T follicular helper cell (primary cell): ENCODE results near the gene ATRNL1.
"Not testable (repeated sequence)": the region's sequence is repeated elsewhere in the genome, so short reads cannot be mapped to it uniquely, and the experiment has no call there.

Source experiments
- DNase-seq: peaks from one replicate; pipeline ENCODE4 v3.0.0-alpha.2; 2020; ENCODE audit warnings: low read depth

ATRNL1 gene

GRCh38 chr10:115628616-115629015 lies 535.5 kb downstream of the ATRNL1 start:
- DNase-seq, result no peak

DNA sequence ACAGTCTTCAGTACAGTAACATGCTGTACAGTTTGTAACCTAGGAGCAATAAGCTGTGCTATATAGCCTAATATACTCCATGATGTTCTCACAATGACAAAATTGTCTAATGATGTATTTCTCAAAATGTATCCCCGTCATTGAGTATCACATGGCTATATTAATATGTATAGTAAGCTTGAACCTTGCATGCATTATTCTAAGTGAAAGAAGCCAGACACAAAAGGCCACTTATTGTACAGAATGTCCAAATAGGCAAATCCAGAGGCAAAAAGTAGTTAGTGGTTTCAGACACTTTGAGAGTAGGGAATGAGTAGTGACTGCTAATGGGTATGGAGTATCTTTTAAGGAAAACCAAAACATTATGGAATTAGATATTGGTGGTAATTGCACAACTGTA lies 545.1 kb downstream of the ATRNL1 start:
- DNase-seq, result no peak

DNA sequence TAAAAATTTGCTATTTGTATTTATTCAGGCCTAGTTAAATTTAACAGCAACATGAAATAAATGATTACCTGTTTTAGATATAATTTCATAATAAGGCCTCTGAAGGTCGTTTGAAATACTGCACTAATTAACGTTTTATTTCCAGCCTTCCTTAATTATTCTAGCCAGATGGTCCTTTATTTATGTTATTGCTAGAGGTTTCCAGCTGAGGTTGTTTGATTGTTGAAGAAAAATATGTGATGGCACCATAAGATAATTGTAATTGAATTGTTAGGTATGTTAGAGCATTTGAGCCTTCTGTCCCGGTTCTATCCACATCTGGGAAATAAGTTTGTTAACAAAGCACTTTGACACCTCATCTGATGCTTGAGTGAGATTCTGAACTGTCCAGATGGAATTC lies 556.1 kb downstream of the ATRNL1 start:
- DNase-seq, result no peak

GRCh38 chr10:115653473-115653872 lies 560.3 kb downstream of the ATRNL1 start:
- DNase-seq, result no peak

DNA sequence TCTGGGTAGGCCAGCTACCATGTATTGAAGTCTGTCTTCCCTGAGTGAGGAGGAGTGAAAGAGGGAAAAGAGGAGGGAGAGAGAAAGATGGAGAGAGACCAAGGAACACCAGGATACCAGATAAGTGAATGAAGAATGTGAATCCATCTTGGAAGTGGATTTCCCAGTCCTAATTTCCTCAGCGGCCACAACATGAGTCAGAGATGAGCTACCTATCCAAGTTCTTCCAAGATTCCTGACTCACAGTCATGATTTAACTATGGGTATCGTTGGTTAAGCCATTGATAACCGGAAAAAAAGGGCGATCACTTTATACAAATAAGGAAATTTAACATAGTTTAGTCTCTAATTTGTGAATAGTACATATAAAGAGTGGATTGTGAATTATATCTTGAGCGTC lies 561.8 kb downstream of the ATRNL1 start:
- no peak for DNase-seq

GRCh38 chr10:115657161-115657860 lies 564.1 kb downstream of the ATRNL1 start:
- DNase-seq, result no peak

- no peak for DNase-seq
Observed at GRCh38 chr10:115659616-115660015, 566.5 kb downstream of the ATRNL1 start.

- DNase-seq, result no peak
Observed at GRCh38 chr10:115660391-115660790, 567.2 kb downstream of the ATRNL1 start.

DNA sequence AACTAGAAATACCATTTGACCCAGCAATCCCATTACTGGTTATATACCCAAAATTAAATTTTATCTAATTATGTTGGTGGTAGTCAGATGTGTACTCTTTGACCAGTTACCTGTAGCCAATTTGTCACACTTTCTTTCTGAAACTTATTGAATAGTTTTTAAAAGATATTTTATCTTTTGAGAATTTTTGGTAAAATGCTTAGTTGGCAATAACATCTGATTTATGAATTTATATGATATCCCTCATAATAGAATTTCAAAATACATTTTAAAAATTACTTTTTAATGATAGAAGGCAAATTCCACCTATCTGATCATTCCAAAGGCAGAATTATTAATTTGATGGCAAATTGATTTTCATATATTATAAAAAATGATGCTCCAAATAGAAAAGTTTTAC lies 569.3 kb downstream of the ATRNL1 start:
- DNase-seq, result no peak

DNA sequence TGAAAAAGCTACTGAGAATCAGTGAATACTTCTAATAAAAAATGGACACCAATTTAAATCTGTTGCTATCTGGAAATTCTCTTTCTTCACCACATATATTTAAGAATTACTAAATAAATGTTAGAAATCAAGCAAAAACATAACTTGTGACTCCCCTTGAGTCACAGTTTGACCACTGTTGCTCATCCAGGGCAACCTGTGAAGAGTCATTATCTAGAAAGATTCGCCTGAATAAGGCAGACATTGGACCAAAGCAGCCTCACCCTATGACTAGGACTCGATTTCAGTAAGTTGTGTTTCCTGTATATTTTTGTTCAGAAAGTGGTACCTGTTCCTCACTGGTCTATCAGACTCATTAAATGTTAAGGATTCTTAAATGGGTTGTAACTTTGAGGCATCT lies 572.4 kb downstream of the ATRNL1 start:
- no peak for DNase-seq

DNA sequence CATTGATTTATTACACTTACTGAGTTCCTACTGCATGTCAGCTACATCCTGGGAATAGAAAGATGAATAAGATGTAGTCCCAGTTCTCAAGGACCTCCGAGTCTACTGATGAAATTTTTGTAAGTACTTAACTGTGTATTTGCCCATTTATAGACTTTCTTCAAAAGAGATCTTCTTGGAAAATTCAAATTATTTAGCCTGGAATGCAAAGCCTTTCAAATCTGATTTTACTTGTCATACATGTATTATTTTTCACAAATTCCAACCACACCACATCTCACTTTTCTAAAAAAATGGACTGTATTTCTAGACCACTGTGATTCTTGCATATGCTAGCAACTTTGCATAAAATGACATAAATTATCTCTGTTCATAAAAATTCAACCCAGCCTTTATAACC lies 581.3 kb downstream of the ATRNL1 start:
- DNase-seq, result no peak

GRCh38 chr10:115696747-115697146 lies 603.6 kb downstream of the ATRNL1 start:
- DNase-seq, result no peak

GRCh38 chr10:115706026-115706425 lies 612.9 kb downstream of the ATRNL1 start:
- DNase-seq, result no peak

DNA sequence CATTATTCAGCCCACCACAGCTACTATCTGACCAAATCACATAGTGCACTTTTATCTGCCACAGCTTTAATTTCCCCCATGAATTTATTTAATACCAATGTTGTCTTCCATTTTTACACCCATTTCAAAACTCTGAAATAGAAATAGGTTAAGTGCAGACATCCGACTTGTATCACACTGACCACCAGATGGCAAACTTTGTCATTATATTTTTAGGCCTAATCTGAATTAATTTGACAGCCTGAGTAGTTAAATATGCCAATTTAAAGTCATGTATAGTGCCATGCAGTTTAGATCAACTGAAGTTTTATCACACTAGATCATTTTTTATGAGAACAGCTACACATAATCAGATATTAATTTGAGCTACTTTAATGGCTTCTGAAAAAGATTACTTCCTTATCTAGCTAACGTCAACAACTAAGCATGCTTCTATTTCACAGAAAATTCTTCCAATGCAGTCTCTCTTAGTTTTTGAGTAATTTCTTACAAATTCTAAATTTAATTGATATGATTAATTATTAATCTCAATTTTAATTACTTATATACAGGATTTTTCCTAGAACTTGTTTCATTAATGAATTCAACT lies 613.4 kb downstream of the ATRNL1 start:
- no peak for DNase-seq

DNA sequence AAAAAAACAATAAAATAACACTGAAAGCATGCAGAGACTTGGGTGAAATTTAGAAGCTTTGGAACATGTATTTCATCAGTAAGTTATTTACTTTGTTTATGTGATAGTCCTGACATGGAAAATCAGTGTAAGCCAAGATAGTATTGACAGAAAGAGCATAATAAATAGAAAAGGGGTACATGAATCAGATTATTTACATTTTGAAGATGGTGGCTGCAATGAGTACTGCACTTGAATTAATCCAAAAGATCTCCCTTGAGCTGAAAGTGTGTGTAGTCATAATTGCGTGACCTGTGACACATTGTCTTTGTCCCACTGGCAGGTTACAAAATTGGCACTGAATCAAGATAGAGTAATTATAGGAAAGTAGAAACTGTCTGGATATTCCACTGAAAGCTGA lies 617.0 kb downstream of the ATRNL1 start:
- DNase-seq, result no peak

DNA sequence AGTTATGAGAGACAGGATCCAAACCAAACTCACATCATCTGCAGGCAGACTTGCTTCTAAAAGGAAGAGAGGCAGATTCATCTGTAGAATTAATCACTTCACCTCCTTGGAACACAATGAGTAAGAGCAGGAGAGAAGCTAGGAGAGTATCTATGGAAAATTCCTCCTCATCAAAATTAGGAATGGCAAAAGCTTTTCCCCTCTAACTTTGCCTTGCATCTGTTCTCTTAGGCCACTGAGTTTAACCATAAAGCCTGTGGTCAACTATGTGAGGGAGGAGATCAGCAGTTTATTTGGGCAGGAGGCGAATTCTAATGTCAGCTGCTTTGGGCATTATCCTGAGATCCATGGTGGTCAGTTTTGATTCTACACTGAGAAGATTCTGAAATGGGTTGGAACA lies 618.1 kb downstream of the ATRNL1 start:
- no peak for DNase-seq

DNA sequence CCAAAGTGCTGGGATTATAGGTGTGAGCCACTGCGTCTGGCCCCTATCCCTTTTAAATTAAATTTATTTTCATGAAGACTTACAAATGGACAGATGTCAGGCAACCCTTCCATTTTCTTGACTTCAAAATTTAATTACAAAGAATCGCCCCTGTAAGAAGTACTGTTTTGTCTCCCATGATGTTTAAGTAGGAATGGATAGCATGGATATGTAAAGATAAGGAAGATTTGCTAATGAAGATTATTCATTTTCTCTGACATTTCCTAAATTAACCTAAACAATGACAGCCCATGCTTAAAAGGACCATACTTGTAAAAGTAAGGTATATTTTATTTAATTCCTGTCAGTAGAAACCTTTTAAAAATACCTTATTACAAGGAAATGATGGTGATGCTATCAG lies 627.0 kb downstream of the ATRNL1 start:
- DNase-seq, result no peak

GRCh38 chr10:115727129-115727528 lies 634.0 kb downstream of the ATRNL1 start:
- no peak for DNase-seq

GRCh38 chr10:115744089-115744488 lies 650.9 kb downstream of the ATRNL1 start:
- DNase-seq, result no peak

DNA sequence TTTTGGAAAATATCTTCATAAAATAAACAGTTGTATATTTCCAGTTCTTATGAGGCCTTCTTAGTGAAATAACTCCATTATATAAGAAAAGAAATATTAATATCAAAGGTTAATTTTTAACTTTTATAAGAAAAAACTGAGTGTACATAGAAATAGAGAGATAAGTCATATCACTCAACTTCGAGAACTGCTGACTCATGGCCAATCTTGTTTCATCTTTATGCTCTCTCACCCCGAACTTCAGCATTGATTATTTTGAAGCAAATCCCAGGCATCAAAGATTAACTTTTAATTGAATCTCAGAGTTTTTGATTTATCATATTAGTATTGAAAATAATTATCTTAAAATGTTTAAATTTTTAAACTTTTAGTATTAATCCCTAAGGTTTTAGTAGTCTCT lies 652.8 kb downstream of the ATRNL1 start:
- no peak for DNase-seq

DNA sequence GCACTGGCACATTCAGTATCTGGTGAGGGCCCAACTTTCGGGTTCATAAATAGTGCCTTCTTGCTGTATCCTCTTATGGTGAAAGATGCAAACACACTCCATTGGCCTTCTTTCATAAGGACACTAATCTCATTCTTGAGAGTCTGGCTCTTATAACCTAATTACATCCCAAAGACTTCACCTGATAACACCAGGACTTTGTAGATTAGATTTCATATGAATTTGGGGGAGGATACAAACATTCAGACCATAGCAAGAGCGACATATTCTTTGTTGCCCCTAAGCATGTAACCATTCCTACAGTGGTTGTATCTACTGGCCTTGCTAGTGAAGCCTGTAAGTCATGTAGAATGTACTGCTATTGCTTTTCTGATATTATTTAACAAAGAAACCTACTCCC lies 654.6 kb downstream of the ATRNL1 start:
- DNase-seq, result no peak

GRCh38 chr10:115758488-115758887 lies 665.3 kb downstream of the ATRNL1 start:
- not testable (repeated sequence) for DNase-seq

- DNase-seq, result no peak
Observed at GRCh38 chr10:115760131-115760530, 667.0 kb downstream of the ATRNL1 start.

DNA sequence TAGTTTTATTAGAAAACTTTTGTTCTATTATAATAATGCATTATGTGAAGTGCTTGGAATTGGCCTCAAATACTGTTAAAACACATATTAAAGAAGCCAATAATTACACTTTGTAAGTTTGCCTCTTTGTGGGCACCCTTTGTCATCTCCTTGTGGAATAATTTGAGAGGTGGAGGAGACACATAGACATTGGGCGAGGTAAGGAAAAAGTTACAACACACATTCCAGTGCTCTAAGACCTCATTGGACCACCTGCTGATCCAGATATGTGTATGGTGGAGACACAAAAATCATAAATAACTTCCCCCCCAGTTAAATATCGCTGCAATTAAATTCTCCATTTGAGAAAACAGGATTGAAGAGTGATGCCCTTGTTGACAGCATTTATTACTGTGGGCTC lies 668.0 kb downstream of the ATRNL1 start:
- no peak for DNase-seq
